Measurements from ENCODE around the gene GAB2.

- TF ChIP-seq CTCF (IDR thresholded peaks at IDR 0.05), result no peak
- TF ChIP-seq EZH2 (IDR thresholded peaks at IDR 0.05; ENCODE audit: borderline replicate concordance, insufficient read depth, low read depth, low read length, poor library complexity, severe bottlenecking), result no peak
Measured at GRCh38 chr11:78257654-78258053, 160.0 kb downstream of the GAB2 start.
